GM19043 (cell line): Measurements from ENCODE around the gene APEH.
"Not testable (repeated sequence)": the region's sequence is repeated elsewhere in the genome, so short reads cannot be mapped to it uniquely, and the experiment has no call there.

ENCODE experiments used
- ATAC-seq: cut with Tn5 transposase; IDR thresholded peaks from one replicate; pipeline ENCODE4 v1.9.1; 2021; ENCODE audit warnings: low read depth; ENCODE audit not compliant: unreplicated experiment

The APEH gene

GRCh38 chr3:49689046-49689907 lies 15.1 kb downstream of the APEH start, which contains the start of the genes MST1 and RNF123:
MST1 (minus strand) TSS chr3:49689474; CDS start chr3:49688691, 783 bp downstream.
RNF123 (plus strand) TSS chr3:49689557; CDS start chr3:49691166, 1,609 bp downstream.
- no peak for ATAC-seq

GRCh38 chr3:49689908-49690624 lies 15.9 kb downstream of the APEH start:
- ATAC-seq, result not testable (repeated sequence)

- ATAC-seq, result not testable (repeated sequence)
Measured at GRCh38 chr3:49690856-49691255, 16.7 kb downstream of the APEH start.

- ATAC-seq, result not testable (repeated sequence)
Measured at GRCh38 chr3:49691481-49691880, 17.3 kb downstream of the APEH start.

- not testable (repeated sequence) for ATAC-seq
Measured at GRCh38 chr3:49694409-49695070, 20.4 kb downstream of the APEH start.

GRCh38 chr3:49695350-49696015 lies 21.3 kb downstream of the APEH start:
- not testable (repeated sequence) for ATAC-seq

- ATAC-seq, result no peak
Measured at GRCh38 chr3:49699281-49699979, 25.3 kb downstream of the APEH start.

GRCh38 chr3:49700014-49700413 lies 25.9 kb downstream of the APEH start:
- ATAC-seq, result no peak

- ATAC-seq, result no peak
Measured at GRCh38 chr3:49700453-49701128, 26.4 kb downstream of the APEH start.

- no peak for ATAC-seq
Measured at GRCh38 chr3:49701388-49702077, 27.4 kb downstream of the APEH start.

- no peak for ATAC-seq
Measured at GRCh38 chr3:49702672-49703071, 28.5 kb downstream of the APEH start.

- no peak for ATAC-seq
Measured at GRCh38 chr3:49703443-49703927, 29.3 kb downstream of the APEH start.

- no peak for ATAC-seq
Measured at GRCh38 chr3:49703956-49704355, 29.8 kb downstream of the APEH start.

- no peak for ATAC-seq
Measured at GRCh38 chr3:49704629-49705028, 30.5 kb downstream of the APEH start.

GRCh38 chr3:49705390-49705960 lies 31.3 kb downstream of the APEH start:
- ATAC-seq, result no peak

GRCh38 chr3:49706456-49707112 lies 32.4 kb downstream of the APEH start:
- ATAC-seq, result no peak

- no peak for ATAC-seq
Measured at GRCh38 chr3:49707113-49707480, 32.9 kb downstream of the APEH start.

- ATAC-seq, result no peak
Measured at GRCh38 chr3:49709852-49710251, 35.7 kb downstream of the APEH start.
